NCI-H2029 (cell line): ENCODE results near the gene PRKACA.

Experiments used
- DNase-seq: peaks from one replicate; lab custom pipeline; 2025; lab: John Stamatoyannopoulos, UW

Gene PRKACA

DNA sequence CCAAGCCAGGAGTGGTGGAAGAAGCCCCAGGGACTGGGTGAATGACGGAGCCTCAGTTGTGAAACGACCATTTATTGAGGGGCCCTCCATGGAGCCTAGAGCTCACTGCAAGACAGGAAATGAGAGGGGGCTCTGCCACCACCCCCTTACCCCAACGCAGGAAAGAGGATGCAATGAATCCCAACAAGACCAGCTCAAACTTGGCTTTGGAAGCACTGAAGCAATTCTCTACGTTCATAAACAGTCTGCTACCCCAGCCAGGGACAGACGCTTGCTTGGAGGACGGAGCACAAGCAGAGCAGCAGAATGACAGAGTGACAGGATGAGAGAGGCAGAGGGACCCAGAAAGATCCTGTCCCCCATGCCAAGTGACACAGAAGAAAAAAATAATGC lies 1.0 kb downstream of the PRKACA start:
- no peak for DNase-seq

DNA sequence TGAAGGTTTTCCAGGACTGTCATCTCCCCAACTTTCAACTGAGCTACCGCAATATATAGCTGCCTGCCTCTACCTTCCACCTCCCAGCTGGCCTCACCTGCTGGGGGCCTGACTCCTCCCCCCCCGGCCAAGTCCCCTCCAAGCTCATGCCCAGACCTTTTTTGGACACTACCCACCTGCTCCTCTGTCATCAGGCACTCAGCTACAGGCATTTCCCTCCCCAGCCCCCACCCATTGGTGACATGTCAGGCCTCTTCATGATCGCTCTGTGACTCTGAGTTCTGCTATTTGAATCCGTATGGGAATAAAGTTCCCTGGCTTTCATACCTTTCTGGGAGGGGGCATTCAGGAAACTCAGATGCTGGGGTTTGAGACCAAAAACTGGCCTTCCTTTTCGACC lies 1.8 kb downstream of the PRKACA start:
- no peak for DNase-seq

DNA sequence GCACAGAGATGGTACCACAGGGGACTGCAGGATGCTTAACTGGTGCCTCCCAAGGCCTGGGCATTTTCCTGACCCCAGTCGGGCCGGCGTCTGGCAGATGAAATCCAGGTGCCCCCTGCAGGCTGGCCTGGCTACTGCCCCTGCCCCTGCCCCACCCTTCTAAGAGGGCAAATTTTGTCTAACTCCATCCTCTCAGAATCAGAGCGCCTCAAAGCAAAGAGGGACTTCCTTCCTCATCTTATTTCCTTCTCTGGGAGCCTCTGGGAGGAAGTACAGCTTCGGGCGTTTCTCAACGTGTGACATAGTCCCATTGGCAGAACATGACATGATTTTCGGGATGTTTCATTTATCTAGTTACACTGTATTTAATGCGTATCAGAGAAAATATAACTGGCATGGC lies 2.7 kb downstream of the PRKACA start:
- no peak for DNase-seq

DNA sequence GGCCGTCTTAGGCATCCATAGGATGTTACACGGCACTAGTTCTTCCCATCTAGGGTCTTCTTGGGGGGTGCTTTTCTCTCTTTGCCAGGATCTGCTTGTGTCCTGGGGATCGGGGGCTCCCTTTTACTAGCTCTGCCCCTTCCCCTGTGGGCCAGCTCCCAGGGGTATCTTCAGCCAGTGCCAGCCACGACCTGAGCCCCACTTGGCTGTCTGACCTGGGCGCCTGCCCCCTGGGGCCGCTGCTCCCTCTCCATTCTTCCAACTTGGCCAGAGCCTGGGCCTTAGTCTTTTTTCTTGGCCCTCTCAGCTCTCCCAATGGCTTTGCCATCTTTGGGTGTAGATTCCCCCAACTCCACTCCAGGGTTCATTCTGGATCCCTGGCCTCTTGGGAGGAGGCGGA lies 3.1 kb downstream of the PRKACA start:
- no peak for DNase-seq

DNA sequence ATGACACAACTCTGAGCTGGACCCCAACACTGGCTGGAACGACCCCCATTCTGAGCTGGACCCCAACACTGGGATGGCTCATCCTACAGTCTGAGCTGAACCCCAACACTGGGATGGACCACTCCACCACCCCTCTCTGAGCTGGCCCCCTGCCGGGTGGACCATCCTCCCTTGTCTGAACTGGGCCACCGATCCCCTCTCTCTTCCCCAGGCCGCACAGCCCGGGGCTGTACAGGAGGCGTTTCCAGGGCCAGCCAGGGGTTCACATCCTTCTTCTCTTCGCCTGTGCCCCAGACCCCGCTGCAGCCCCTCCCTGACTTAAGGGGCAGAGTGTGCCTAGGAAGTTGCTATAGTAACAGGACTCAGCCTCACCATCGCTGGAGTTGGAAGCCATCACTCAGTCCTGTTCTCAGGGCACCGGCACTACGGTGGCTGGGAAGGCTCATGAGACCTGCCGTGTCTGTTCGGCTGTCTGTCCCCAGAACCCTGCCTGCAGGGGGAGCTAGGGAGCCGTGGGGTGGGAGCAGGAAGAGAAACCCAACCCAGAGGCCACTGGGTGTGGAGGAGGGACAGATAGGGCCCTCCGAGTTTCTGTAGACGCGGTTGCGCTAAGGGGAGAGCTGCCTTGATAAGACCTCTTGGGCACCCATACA lies 3.7 kb downstream of the PRKACA start:
- DNase-seq: peak; percentile 44

DNA sequence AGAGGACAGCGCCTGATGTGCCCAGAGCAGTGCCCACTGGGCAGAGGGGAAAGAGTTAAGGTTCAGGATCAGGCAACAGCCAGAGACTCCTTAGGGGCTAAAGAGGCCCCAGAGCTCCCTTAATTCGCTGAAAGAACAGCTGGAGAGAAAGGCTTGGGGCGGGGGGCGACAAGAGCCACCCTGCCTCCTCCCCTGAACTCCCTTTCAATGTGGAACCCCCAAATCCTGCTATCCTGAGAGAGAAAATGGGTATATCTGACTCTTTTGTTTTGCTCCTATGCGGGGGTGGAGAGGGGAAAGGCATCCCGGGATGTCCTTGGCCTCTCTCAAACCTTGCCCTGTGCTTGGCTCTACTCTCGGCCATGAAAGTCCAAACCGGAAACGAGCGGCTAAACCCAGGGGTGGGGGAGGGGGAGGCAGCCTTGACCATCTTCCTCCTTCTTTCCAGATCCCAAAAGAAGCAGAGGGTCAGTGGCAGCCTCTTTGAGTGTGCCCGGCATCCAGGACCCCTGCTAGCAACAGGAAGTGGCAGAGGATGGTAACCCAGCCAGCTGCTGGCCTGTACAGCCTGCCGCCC lies 4.7 kb downstream of the PRKACA start:
- DNase-seq: no peak

DNA sequence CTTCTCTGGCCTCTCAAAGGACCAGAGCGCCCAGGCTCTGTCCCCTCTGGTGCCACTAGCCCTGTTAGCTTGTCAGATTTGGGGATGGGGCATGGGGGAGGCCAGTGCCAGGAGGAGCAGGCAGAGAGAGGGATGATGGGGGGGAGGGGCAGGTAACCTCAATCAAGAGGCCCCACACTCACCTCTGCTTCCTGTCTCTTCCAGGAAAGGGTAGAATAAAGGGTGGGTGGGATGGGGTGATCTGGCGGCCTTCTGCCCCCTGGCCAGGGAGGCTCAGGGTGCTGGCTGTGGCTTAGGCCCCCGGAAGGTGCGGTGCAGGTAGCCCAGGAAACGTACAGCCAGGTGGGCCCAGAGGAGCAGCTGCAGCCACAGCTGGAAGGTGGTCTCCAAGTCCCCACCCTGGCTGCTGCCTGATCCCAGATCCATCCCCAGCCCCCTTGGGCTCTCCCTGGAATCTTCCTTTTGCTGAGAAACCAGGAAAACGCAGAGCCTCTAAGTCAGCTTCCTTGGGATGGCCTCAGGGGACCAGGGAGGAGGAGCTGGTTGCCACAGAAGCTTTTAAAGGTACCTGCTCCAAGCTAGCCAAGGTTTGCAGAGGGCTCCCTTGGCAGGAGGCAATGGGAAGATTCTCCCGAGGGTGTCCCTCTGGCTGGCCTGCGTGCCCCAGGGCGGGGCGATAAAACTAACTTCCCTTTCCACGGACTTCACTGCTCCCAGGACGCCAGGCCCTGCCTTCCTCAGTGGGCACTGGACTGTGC lies 5.3 kb downstream of the PRKACA start:
- no peak for DNase-seq

DNA sequence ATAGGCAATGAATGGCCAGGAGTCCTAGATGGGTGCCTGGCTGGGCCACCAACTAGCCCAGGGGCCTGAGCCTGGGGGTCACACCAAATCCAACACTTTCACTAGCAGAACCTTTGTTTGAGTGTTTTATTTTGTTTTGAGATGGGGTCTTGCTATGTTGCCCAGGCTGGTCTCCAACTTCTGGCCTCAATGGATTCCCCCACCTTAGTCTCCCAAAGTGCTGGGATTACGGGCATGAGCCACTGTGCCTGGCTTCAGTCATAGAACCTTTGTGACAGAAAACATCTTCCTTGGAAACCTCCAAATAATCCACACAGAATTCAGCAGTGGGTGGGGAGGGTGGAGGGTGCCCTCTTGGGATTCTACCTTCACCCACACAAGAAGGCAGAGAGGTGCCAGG lies 6.1 kb downstream of the PRKACA start:
- DNase-seq: no peak

DNA sequence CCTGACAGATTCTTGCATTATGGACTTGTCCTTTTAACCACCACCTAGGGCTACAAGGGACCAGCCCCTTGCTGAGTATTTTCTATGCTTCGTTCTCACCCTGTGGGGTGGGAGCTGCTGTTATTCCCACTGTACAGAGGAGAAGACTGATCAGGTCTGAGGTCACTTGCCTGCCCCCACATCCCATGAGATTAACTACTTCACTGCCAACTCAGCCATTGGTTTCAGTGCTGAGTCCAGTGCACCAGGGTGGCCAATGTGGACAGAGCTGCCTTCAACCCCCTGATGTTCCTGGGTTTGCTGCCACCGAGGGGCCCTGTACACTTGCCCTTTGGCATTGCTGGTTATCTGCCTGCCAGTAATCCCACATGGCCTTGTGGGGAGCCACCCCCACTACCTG lies 6.9 kb downstream of the PRKACA start:
- no peak for DNase-seq

DNA sequence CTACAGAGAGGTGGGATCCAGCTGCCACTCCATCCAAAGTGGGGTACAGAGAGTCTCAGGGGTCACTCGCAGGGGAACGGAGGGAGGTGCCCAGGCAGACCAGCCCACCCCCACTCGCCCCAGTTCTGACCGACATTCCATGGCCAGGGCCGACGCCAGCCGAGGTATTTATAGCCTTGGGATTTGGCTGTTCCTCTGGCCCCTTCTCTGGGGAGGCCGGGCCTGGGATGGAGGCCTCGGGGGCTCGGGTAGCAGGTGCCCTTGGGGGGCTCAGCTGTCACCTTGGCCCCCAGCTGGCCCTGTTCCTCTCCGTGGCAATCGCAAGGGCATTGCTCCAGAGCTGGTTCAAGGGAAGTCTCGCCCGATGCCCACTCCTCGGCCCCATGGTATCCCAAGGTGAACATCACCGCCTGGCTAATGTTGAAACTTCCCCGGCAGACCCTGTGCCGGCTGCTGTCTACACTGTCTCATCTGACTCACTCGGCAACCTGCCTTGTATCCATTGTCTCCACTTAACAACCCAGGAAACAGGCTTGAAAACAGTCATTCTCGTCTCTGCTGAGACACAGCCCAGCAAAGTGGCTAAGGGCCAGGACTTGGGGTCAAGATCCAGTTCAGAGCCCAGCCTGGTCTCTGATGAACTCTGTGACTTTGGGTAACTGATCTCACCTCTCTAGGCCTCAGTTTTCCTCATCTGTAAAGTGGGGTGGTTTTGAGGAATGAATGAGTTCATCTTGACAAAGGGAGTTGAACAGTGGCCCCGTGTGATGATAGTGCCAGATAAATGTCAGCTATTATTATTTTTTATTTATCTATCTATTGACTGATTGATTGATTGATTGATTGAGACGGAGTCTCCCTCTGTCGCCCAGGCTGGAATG lies 9.7 kb downstream of the PRKACA start:
- no peak for DNase-seq

DNA sequence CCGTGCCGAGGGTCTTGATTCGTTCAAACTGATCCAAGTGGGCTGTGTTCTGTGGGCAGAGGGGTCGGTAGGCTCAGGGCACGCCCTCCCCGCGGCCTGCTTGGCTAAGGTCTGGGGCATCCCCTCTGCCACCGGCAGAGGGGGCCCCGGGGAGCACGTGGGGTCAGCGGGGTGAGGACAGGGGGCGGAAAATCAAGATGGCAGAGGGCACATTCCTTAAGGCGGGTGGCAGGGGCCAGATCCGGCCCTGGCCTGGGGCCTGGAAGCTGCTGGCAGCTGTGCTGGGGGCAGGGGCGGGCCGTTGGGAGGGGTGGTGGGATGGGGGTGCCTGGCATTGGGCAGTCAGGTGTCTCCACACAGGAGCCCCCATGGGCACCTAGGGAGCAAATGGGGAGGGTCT lies 10.7 kb downstream of the PRKACA start:
- DNase-seq: no peak

DNA sequence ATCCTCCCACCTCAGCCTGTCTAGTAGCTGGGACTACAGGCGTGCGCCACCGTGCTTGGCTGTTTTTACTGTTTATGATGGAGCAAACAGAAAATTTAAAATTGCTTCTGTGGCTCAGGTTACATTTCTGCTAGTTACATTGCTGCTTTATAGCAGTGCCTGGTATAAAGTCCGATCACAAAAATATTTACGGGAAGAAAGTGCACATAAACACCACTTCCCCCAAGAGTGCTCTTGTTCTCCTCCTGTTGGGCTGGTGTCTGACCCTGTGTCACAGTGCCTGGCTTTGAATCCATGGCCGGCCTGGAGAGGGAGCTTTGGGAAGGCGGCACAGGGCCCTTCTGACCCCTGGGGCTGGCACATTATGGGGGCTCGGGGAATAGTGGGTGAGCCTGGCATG lies 11.9 kb downstream of the PRKACA start:
- DNase-seq: no peak

DNA sequence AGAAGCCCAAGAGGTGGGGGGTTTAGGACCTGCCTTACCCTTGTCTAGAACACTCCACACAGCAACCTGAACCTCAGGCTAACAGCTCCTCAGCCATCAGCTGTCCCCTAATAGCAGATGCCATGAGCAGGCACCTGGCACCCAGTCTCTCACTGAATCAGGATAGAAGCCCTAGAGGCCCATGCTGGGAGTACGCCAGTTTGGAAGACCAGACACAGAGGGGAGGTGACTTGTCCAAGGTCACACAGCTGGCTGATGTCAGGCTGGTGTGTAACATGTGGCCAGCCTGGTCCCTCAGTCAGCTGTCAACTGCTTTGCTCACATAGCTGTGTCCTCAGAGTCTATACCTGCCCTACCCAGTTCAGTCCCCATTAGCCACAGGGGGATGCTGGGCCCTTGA lies 14.3 kb downstream of the PRKACA start:
- no peak for DNase-seq

DNA sequence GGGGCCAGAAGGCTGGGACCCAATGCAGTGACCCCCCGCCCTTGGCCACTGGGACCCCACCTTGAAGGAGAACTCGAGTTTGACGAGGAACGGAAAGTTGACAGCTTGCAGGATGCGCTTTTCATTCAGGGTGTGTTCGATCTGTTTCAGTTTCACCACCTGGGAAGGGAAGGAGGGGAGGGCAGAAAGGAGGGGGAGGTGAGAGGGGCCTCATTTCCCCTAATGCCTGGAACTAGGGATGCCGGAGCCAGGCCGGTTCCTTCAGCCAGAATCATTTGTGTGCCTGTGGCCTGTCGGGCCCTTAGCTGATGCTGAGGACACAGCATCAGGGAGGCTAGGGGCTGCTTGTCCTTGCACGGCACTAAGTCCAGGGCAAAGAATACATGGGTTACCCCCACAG lies 14.8 kb downstream of the PRKACA start:
- DNase-seq: no peak

DNA sequence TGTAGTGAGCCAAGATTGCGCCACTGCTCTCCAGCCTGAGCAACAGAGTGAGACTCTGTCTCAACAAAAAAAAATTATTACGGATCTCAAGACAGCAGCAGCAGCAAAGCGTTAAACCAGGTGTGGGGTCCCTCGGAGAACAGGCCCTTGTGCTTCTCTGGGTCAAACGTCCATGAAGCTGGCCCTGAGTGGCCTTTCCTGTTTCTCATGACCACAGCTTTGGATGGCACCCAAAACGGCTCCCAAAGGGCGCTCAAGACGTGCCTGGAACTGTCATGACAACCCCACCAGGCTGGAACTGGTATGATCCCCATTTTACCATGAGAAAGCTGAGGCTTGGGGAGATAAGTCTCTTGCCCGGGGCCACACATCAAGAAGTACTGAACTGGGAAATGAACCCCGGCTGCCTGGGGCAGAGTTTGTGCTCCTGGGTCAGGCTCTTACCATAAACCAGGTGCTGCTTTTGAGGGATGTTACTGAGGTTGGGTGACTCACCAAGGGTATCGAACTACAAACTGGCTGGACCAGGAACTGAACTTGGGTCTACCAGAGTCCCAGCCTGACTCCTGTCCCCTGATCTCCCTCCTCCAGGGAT lies 15.4 kb downstream of the PRKACA start:
- DNase-seq: no peak

DNA sequence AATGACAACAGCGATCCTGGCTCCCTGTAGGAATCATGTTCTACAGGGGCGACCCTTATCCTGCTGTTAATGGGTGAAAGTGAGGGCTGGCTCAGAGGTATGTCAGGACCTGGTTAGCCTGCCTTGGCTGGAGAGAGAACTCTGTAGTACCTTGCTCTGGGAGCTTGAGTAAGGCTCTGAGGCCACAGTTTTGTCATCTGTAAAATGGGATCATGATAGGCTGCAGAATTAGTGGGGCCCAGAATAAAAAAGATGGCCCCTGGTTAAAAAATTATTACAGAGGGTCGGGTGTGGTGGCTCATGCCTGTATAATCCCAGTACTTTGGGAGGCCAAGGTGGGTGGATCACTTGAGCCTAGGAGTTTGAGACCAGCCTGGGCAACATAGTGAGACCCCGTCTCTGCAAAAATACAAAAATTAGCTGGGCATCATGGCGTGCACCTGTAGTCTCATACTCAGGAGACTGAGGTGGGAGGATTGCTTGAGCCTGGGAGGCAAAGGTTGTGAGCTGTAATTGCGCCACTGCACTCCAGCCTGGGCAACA lies 16.5 kb downstream of the PRKACA start:
- DNase-seq: no peak

DNA sequence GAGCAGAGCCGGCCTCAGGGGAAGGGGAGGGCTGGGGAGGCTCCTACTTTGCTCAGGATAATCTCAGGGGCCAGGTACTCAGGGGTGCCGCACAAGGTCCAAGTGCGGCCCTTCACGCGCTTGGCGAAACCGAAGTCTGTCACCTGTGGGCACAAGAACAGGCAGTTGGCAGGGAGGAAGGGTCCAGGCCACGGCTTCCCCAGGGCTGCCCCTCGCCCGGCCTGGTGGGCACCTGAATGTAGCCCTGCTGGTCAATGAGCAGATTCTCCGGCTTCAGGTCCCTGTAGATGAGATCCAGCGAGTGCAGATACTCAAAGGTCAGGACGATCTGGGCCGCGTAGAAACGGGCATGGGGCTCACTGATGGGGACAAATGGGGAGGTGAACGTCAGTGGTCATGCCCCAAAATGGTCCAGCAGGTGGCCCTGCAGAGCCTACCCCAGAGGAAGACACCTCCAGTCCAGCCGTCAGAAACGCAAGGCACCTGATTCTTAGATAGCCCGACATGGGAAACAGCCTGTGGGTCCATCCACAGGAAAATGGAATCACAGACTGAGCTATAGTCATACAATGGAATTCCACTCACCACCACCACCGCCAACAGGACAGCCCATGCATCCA lies 19.9 kb downstream of the PRKACA start:
- DNase-seq: no peak

DNA sequence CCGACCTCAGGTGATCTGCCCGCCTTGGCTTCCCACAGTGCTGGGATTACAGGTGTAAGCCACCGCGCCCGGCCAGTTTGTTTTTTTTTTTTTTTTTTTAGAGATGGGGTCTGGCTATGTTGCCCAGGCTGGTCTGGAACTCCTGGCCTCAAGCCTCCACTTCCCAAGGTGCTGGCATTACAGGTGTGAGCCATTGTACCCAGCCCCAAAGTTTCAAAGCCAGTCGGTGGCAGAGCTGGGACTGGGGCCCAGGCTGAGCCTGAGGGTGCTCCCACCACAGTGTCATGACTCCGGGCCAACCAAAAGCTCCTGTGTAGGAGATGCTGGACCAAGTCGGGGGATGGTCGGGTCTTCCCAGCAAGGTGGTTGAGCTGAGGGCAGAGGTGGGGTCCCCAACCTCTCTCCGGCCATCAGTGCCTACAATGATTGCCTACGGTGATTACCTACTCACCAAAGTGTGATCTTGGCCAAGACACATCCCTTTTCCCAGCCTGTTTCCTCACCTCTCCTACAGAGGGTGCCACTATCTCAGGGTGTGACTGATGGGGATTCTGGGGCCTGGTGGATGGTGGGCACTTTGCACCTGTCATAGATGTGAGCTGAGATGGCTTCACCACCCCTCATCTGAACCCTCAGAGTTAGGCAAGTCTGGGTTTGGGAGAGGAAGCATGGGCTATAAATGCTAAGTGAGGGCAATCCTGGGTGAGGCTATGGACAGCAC lies 21.1 kb downstream of the PRKACA start:
- no peak for DNase-seq

DNA sequence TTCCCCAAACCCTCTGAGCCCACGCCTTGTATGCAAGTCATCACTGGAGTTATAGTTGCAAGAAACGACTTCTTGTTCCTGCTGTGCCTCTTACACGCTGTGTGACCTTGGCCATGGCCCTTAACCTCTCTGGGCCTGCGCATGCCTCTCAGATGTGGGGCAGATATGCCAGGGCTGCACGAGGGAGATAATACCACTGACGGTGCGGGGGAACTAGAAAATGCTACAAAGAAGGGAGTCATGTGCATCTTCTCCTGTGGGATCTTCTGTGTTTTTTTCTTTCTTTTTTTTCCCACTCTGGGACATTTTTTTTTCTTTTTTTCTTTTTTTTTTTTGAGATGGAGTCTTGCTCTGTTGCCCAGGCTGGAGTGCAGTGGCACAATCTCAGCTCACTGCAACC lies 22.7 kb downstream of the PRKACA start:
- no peak for DNase-seq

DNA sequence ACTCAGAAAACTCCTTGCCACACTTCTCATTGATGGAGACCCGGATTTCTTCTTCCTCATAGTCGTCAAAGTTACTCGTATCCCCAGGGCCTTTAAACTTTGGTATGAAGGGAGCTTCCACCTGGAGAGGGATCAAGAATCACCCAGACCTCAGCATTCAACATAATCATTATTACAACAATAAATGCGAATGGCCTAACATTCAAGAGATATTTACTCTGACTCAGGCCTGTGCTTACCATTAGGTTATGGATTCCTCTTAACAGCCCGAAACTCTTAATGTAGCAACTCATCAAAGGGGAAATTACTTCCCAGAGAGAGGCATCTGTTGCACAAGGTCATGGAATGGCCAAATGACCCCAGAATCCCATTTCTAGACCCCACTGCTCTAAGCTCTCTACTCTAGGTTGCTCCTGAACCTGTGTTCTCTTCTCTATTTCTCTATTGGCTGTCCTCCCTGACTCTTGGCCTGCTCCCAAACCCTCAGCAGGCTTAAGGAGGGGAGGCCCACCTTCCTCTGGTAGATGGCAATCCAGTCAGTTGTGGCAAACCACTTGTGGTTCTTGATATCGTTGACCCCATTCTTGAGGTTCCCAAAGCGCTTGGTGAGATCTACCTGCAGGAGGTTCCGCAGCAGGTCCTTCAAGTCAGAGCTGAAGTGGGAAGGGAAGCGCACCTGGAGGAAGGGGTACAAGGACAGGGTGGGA lies 24.3 kb downstream of the PRKACA start:
- DNase-seq: no peak
